SK-N-SH treated with all-trans-retinoic acid at 6 μM for 48 hours (cell line): ENCODE data around the gene SNCB.

Experiments used
- ATAC-seq: fragments of 200-7000 bp; cut with Tn5 transposase; 3 replicates; pipeline ENCODE4 v1.9.1; 2020; ENCODE audit warnings: mild to moderate bottlenecking, moderate library complexity
- BACH2 ChIP-seq: fragments of 250-450 bp; sonication (Bioruptor Pico); IDR thresholded peaks from 2 replicates; pipeline ENCODE4 v1.9.0; 2021; ENCODE audit warnings: mild to moderate bottlenecking, borderline replicate concordance
- ESRRG ChIP-seq: fragments of 250-450 bp; sonication (Bioruptor Pico); IDR thresholded peaks from 2 replicates; pipeline ENCODE4 v1.6.1; 2021; ENCODE audit warnings: mild to moderate bottlenecking
- GLIS3 ChIP-seq: fragments of 250-450 bp; sonication (Bioruptor Pico); IDR thresholded peaks from 2 replicates; pipeline ENCODE4 v1.5.0; 2020; ENCODE audit warnings: mild to moderate bottlenecking, moderate library complexity
- ISL1 ChIP-seq: fragments of 250-450 bp; sonication (Bioruptor Pico); IDR thresholded peaks from 2 replicates; pipeline ENCODE4 v2.1.2; 2022; ENCODE audit warnings: mild to moderate bottlenecking, moderate library complexity
- PPARA ChIP-seq: fragments of 250-450 bp; sonication (Bioruptor Pico); IDR thresholded peaks from 2 replicates; pipeline ENCODE4 v1.5.0; 2020; ENCODE audit warnings: mild to moderate bottlenecking, borderline replicate concordance
- RARB ChIP-seq: fragments of 250-450 bp; sonication (Bioruptor Pico); IDR thresholded peaks from 2 replicates; pipeline ENCODE4 v1.8.0; 2021; ENCODE audit warnings: mild to moderate bottlenecking, moderate library complexity
- SNAI2 ChIP-seq: fragments of 250-450 bp; sonication (Bioruptor Pico); IDR thresholded peaks from 2 replicates; pipeline ENCODE4 v1.5.0; 2020; ENCODE audit warnings: mild to moderate bottlenecking, moderate library complexity
- TCF4 ChIP-seq: fragments of 250-450 bp; sonication (Bioruptor Pico); IDR thresholded peaks from 2 replicates; pipeline ENCODE4 v1.8.0; 2021; ENCODE audit warnings: mild to moderate bottlenecking, moderate library complexity, borderline replicate concordance
- TOX ChIP-seq: fragments of 250-450 bp; sonication (Bioruptor Pico); IDR thresholded peaks from 2 replicates; pipeline ENCODE4 v1.8.0; 2021; ENCODE audit warnings: mild to moderate bottlenecking, moderate library complexity, borderline replicate concordance
- ZC3H10 ChIP-seq: fragments of 250-450 bp; sonication (Bioruptor Pico); IDR thresholded peaks from 2 replicates; pipeline ENCODE4 v1.5.1; 2021; ENCODE audit warnings: mild to moderate bottlenecking, moderate library complexity
- ZFP3 ChIP-seq: fragments of 250-450 bp; sonication (Bioruptor Pico); IDR thresholded peaks from 2 replicates; pipeline ENCODE4 v1.5.0; 2020; ENCODE audit warnings: mild to moderate bottlenecking, moderate library complexity
- ZFP30 ChIP-seq: fragments of 450-650 bp; formaldehyde crosslinking; IDR thresholded peaks from 2 replicates; pipeline ENCODE4 v1.5.0; 2022; ENCODE audit warnings: mild to moderate bottlenecking, moderate library complexity
- ZNF565 ChIP-seq: fragments of 450-650 bp; formaldehyde crosslinking; conservative IDR thresholded peaks from 2 replicates; pipeline ENCODE4 v1.5.0; 2020; ENCODE audit warnings: low read depth, mild to moderate bottlenecking, moderate library complexity
- ZNF70 ChIP-seq: fragments of 450-650 bp; formaldehyde crosslinking; IDR thresholded peaks from 2 replicates; pipeline ENCODE4 v1.5.0; 2020; ENCODE audit warnings: mild to moderate bottlenecking, moderate library complexity
- ZNF8 ChIP-seq: fragments of 450-650 bp; formaldehyde crosslinking; IDR thresholded peaks from 2 replicates; pipeline ENCODE4 v1.5.0; 2020; ENCODE audit warnings: mild to moderate bottlenecking, moderate library complexity
- TF ChIP-seq, protein P1 (sequence below): fragments of 250-450 bp; sonication (Bioruptor Pico); IDR thresholded peaks from 2 replicates; pipeline ENCODE4 v1.8.0; 2020; ENCODE audit warnings: mild to moderate bottlenecking, moderate library complexity, borderline replicate concordance
- TF ChIP-seq, protein P2 (sequence below): fragments of 250-450 bp; sonication (Bioruptor Pico); IDR thresholded peaks from 2 replicates; pipeline ENCODE4 v1.8.0; 2021; ENCODE audit warnings: low read depth, mild to moderate bottlenecking, moderate library complexity, borderline replicate concordance
- TF ChIP-seq, protein P3 (sequence below): fragments of 250-450 bp; sonication (Bioruptor Pico); IDR thresholded peaks from 2 replicates; pipeline ENCODE4 v1.5.0; 2020; ENCODE audit warnings: mild to moderate bottlenecking, moderate library complexity
- TF ChIP-seq, protein P4 (sequence below): fragments of 250-450 bp; sonication (Bioruptor Pico); IDR thresholded peaks from 2 replicates; pipeline ENCODE4 v1.5.1; 2021; ENCODE audit warnings: mild to moderate bottlenecking, moderate library complexity
- TF ChIP-seq, protein P5 (sequence below): fragments of 250-450 bp; sonication (Bioruptor Pico); IDR thresholded peaks from 2 replicates; pipeline ENCODE4 v1.5.1; 2020; ENCODE audit warnings: low read depth, mild to moderate bottlenecking, moderate library complexity

Gene SNCB

DNA sequence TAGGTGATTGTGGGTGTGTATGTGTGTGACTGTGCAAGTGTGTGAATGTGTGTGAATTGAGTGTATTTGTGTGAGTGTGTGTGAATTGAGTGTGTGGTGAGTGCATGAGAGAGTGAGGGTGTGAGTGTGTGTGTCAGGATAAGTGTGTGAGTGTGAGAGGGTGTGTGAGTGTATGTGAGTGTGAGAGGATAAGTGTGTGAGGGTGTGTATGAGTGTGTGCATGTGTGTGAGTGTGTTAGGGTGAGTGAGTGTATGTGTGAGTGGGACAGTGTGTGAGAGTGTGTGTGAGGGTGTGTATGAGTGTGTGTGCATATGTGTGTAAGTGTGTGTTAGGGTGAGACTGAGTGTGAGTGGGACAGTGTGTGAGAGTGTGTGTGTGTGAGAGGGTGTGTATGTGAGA is 42.0 kb downstream of the SNCB start (continued):
- TF ChIP-seq, protein P1, sequence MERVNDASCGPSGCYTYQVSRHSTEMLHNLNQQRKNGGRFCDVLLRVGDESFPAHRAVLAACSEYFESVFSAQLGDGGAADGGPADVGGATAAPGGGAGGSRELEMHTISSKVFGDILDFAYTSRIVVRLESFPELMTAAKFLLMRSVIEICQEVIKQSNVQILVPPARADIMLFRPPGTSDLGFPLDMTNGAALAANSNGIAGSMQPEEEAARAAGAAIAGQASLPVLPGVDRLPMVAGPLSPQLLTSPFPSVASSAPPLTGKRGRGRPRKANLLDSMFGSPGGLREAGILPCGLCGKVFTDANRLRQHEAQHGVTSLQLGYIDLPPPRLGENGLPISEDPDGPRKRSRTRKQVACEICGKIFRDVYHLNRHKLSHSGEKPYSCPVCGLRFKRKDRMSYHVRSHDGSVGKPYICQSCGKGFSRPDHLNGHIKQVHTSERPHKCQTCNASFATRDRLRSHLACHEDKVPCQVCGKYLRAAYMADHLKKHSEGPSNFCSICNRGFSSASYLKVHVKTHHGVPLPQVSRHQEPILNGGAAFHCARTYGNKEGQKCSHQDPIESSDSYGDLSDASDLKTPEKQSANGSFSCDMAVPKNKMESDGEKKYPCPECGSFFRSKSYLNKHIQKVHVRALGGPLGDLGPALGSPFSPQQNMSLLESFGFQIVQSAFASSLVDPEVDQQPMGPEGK (CRISPR knock-in tag) = no peak
- no peak for TF ChIP-seq TCF4 (CRISPR knock-in tag)

DNA sequence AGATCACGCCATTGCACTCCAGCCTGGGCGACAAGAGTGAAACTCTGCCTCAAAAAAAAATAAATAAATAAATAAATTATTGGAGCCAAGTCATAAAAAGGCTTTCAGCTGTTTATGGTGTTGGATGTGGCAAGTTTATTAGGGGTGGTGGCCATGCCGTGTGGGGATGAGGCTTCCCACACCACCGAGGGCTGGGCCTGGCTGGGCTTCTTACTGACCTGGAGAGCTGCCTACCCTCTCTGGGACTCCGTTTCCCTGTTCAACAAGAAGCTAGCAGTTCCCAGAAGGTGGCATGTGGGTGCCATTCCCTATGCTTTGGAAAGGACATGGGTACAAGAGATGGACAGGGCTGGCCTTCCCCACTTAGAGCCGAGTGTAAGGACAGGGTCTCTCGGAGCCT is 42.9 kb downstream of the SNCB start:
- TF ChIP-seq TCF4 (CRISPR knock-in tag) (no peak), ISL1 (CRISPR knock-in tag) (no peak), ZNF70 (CRISPR knock-in tag) (no peak), ZFP30 (no peak), SNAI2 (CRISPR knock-in tag) (no peak), ESRRG (no peak), GLIS3 (CRISPR knock-in tag) (no peak), PPARA (no peak), TOX (CRISPR knock-in tag) (no peak), ZNF565 (CRISPR knock-in tag) (no peak), ZNF8 (CRISPR knock-in tag) (no peak), BACH2 (no peak), RARB (CRISPR knock-in tag) (no peak), ZFP3 (CRISPR knock-in tag) (no peak)
- TF ChIP-seq, protein P2, sequence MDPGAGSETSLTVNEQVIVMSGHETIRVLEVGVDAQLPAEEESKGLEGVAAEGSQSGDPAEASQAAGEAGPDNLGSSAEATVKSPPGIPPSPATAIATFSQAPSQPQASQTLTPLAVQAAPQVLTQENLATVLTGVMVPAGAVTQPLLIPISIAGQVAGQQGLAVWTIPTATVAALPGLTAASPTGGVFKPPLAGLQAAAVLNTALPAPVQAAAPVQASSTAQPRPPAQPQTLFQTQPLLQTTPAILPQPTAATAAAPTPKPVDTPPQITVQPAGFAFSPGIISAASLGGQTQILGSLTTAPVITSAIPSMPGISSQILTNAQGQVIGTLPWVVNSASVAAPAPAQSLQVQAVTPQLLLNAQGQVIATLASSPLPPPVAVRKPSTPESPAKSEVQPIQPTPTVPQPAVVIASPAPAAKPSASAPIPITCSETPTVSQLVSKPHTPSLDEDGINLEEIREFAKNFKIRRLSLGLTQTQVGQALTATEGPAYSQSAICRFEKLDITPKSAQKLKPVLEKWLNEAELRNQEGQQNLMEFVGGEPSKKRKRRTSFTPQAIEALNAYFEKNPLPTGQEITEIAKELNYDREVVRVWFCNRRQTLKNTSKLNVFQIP (CRISPR knock-in tag) = no peak
- TF ChIP-seq, protein P3, sequence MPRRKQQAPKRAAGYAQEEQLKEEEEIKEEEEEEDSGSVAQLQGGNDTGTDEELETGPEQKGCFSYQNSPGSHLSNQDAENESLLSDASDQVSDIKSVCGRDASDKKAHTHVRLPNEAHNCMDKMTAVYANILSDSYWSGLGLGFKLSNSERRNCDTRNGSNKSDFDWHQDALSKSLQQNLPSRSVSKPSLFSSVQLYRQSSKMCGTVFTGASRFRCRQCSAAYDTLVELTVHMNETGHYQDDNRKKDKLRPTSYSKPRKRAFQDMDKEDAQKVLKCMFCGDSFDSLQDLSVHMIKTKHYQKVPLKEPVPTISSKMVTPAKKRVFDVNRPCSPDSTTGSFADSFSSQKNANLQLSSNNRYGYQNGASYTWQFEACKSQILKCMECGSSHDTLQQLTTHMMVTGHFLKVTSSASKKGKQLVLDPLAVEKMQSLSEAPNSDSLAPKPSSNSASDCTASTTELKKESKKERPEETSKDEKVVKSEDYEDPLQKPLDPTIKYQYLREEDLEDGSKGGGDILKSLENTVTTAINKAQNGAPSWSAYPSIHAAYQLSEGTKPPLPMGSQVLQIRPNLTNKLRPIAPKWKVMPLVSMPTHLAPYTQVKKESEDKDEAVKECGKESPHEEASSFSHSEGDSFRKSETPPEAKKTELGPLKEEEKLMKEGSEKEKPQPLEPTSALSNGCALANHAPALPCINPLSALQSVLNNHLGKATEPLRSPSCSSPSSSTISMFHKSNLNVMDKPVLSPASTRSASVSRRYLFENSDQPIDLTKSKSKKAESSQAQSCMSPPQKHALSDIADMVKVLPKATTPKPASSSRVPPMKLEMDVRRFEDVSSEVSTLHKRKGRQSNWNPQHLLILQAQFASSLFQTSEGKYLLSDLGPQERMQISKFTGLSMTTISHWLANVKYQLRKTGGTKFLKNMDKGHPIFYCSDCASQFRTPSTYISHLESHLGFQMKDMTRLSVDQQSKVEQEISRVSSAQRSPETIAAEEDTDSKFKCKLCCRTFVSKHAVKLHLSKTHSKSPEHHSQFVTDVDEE (CRISPR knock-in tag) = no peak
- TF ChIP-seq, protein P1 (CRISPR knock-in tag) = no peak
- TF ChIP-seq, protein P4, sequence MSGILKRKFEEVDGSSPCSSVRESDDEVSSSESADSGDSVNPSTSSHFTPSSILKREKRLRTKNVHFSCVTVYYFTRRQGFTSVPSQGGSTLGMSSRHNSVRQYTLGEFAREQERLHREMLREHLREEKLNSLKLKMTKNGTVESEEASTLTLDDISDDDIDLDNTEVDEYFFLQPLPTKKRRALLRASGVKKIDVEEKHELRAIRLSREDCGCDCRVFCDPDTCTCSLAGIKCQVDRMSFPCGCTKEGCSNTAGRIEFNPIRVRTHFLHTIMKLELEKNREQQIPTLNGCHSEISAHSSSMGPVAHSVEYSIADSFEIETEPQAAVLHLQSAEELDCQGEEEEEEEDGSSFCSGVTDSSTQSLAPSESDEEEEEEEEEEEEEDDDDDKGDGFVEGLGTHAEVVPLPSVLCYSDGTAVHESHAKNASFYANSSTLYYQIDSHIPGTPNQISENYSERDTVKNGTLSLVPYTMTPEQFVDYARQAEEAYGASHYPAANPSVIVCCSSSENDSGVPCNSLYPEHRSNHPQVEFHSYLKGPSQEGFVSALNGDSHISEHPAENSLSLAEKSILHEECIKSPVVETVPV (CRISPR knock-in tag) = no peak
- TF ChIP-seq, protein P5, sequence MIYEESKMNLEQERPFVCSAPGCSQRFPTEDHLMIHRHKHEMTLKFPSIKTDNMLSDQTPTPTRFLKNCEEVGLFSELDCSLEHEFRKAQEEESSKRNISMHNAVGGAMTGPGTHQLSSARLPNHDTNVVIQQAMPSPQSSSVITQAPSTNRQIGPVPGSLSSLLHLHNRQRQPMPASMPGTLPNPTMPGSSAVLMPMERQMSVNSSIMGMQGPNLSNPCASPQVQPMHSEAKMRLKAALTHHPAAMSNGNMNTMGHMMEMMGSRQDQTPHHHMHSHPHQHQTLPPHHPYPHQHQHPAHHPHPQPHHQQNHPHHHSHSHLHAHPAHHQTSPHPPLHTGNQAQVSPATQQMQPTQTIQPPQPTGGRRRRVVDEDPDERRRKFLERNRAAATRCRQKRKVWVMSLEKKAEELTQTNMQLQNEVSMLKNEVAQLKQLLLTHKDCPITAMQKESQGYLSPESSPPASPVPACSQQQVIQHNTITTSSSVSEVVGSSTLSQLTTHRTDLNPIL (CRISPR knock-in tag) = no peak
- ATAC-seq = no peak

DNA sequence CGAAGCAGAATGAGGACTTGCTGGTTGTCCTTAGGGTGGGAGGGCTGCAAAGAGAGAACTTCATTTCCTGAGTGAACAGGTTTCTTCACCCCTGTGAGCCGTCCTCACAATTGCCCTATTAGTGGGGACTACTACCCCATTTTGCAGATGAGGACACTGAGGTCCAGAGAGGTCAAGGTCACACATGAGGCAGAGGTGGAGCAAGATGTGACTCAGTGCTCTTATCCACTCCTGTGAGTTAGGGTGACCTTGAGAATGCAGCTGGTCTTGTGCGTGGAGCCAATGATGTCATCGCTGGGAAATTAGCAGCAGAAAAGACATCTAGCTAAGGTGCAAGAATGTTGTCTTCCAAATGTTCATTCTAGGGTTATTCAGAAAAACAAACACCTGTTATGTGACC is 47.3 kb downstream of the SNCB start:
- TF ChIP-seq ZNF70 (CRISPR knock-in tag) = no peak
- no peak for TF ChIP-seq GLIS3 (CRISPR knock-in tag)
- no peak for TF ChIP-seq ZNF565 (CRISPR knock-in tag)
- no peak for TF ChIP-seq ZC3H10 (CRISPR knock-in tag)
- no peak for ATAC-seq
